Measurements from ENCODE around the gene SIGMAR1. TPM values are rescaled to one million over a fixed set of nuclear protein-coding genes. Genes with fewer than 3 reads are reported as not detected.

SIGMAR1 gene
- total and polyA plus RNA-seq, 2 of the 8 experiments (the other 6 are each of a cell fraction or from before 2014, with no cell fraction given), result 84.2 to 134 TPM

DNA sequence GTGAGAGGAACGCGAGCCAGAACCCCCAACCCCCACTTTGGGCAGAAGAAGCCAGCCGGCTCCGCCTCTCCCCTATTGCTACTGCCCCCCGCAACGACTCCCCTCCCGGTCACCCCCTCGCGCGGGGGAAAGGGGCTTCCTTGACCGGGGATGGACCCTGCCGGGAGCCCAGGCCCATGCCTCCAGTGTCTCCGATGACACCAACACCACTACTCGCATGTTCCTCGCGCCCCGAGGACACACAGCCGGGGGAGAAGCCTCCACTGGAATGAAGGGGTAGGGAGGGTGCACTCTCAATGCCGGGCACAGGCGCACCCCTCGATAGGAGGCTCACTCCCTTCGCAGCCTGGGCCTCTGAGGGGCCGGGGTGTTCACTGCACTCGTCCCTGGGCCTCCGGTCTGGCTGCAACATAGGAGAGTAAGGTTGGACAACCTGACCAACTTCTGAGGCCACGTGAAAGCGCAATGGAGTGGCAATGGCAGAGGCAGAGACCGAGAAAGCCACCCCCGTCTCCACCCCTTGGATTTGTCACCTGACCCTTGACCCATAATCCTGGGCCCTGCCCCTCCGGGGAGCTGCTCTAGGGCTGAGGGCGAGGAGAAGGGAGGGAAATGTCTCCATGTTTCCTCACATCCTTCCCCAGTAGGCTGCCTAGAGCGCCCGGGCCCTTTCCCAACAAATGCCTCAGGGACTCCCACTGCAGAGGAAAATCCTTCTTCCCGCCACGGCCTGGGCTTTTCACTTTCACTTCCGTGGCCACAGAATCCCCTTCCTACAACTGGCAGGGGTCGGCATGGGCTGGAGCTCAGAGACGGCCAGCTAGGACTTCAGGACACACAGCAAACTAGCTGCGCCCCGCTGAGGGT, 47.0 kb downstream of the SIGMAR1 start (continued):
- TF ChIP-seq KDM1A (IDR thresholded peaks at IDR 0.05; ENCODE audit: borderline replicate concordance, low read length) (peak; percentile 88), SP2 (IDR thresholded peaks at IDR 0.05; ENCODE audit: low read length) (no peak), EZH2 (IDR thresholded peaks at IDR 0.05; ENCODE audit: low read depth, low read length, severe bottlenecking) (peak; percentile 75), HDAC6 (IDR thresholded peaks at IDR 0.05; ENCODE audit: low read depth, low read length) (no peak), CTBP2 (IDR thresholded peaks at IDR 0.05; ENCODE audit: borderline replicate concordance, insufficient read depth, insufficient read length, low read length) (peak; percentile 55)
- TF ChIP-seq, protein P1, sequence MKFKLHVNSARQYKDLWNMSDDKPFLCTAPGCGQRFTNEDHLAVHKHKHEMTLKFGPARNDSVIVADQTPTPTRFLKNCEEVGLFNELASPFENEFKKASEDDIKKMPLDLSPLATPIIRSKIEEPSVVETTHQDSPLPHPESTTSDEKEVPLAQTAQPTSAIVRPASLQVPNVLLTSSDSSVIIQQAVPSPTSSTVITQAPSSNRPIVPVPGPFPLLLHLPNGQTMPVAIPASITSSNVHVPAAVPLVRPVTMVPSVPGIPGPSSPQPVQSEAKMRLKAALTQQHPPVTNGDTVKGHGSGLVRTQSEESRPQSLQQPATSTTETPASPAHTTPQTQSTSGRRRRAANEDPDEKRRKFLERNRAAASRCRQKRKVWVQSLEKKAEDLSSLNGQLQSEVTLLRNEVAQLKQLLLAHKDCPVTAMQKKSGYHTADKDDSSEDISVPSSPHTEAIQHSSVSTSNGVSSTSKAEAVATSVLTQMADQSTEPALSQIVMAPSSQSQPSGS (IDR thresholded peaks at IDR 0.05; ENCODE audit: low read length), result no peak
